ENCODE data around the gene C1GALT1C1L. TPM values are rescaled to one million over a fixed set of nuclear protein-coding genes. Genes with fewer than 3 reads are reported as not detected.

Gene C1GALT1C1L
- 1.1 TPM for total RNA-seq

GRCh38 chr2:43676322-43677050 is at the start of gene C1GALT1C1L:
TSS of gene C1GALT1C1L (minus strand) at chr2:43676429. CDS start at chr2:43676322, 107 bp downstream.

GRCh38 chr2:43637030-43637803 is 39.0 kb downstream of the C1GALT1C1L start, which contains the start of gene PLEKHH2:
TSS of gene PLEKHH2 (plus strand) at chr2:43637260. CDS start at chr2:43644674, 7,414 bp downstream.

Other genes starting within 250 kb of the C1GALT1C1L start
- gene THADA, start 80.4 kb downstream of the C1GALT1C1L start, total RNA-seq, result 52.5 TPM
- 67.0 TPM for gene PLEKHH2, start 39.2 kb downstream of the C1GALT1C1L start, total RNA-seq
- 58.2 TPM for gene DYNC2LI1, start 97.6 kb upstream of the C1GALT1C1L start, total RNA-seq
- 0.18 TPM for gene ABCG5, start 162.4 kb upstream of the C1GALT1C1L start, total RNA-seq
- gene ABCG8, start 162.5 kb upstream of the C1GALT1C1L start, total RNA-seq, result 1.4 TPM

All from metanephros (tissue), 1 donor.